Spinal cord (tissue), 10 donors: Measurements from ENCODE around the gene VBP1. TPM values are rescaled to one million over a fixed set of nuclear protein-coding genes. Genes with fewer than 3 reads are reported as not detected.
"Not testable (repeated sequence)": the region's sequence is repeated elsewhere in the genome, so short reads cannot be mapped to it uniquely, and the experiment has no call there.

Experiments
- DNase-seq, 6 donors: peaks; one replicate each; pipeline versions ENCODE4 v3.0.0 to v3.0.0-alpha.2; 2013 to 2015; ENCODE audit warnings: low spot score in 6 of 6, low read depth in 4 of 6
- H3K27ac ChIP-seq: one replicate; pipeline ENCODE4 v1.5.1; 2013; ENCODE audit warnings: low read depth, low read length, control low read depth
- H3K27me3 ChIP-seq: one replicate; pipeline ENCODE4 v1.6.1; 2013; ENCODE audit warnings: low read length; ENCODE audit not compliant: control insufficient read depth, insufficient read depth
- H3K36me3 ChIP-seq: one replicate; pipeline ENCODE4 v1.6.1; 2013; ENCODE audit warnings: low read length; ENCODE audit not compliant: control insufficient read depth, insufficient read depth
- H3K4me1 ChIP-seq: one replicate; pipeline ENCODE4 v1.6.1; 2013; ENCODE audit warnings: low read length; ENCODE audit not compliant: control insufficient read depth, insufficient read depth
- H3K4me3 ChIP-seq: one replicate; pipeline ENCODE4 v1.5.1; 2013; ENCODE audit warnings: low read depth, low read length, control low read depth
- H3K9me3 ChIP-seq: one replicate; pipeline ENCODE4 v1.6.1; 2013; ENCODE audit warnings: low read length; ENCODE audit not compliant: control insufficient read depth, insufficient read depth
- WGBS: methylation state at CpG from one replicate; pipeline ENCODE4 v1.1.5; 2013; ENCODE audit warnings: missing lambda C conversion rate; ENCODE audit not compliant: insufficient coverage; 5-methylcytosine and 5-hydroxymethylcytosine counted together
- polyA plus RNA-seq, 2 donors: library from polyadenylated mRNA; unstranded; fragments of 120-200 nt; gene quantifications; one replicate each; pipeline ENCODE4 v1.2.1, GENCODE V29; 2013; ENCODE audit not compliant: insufficient read length in 2 of 2
- total RNA-seq, 2 donors: library from RNA; depleted of rRNA in 1 of 2; stranded (reverse); fragments of 120-200 nt in 1 of 2; fragments of >200 nt in 1 of 2; gene quantifications; one replicate each; pipeline versions ENCODE4 v1.2.3 to v1.2.4, GENCODE V29; 2013 to 2014
- donor health status: healthy.

Gene VBP1
- total and polyA plus RNA-seq, 4 donors = 81.5 to 158 (median 132) TPM

DNA sequence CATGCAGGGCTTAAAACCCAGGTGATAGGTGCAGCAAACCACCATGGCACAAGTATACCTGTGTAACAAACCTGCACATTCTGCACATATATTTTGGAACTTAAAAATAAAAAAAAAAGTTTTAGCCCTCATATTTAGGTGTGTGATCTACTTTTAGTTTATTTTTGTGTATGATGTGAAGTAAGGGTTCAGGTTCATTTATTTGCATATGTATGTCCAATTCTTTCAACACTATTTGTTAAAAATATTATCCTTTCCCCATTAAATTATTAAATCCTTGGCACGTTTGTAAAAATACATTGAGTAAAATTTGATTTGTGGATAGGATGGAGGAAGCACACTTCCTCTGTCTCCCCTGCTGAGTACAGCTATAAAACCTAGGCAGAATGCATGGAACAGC, 35.1 kb downstream of the VBP1 start:
- no peak for DNase-seq
- no peaks in the 10 kb centered on the region for H3K36me3 ChIP-seq
- no peaks in the 10 kb centered on the region for H3K4me1 ChIP-seq
- H3K9me3 ChIP-seq = no peaks in the 10 kb centered on the region
- H3K4me3 ChIP-seq = no peak overlapping the region
- H3K27ac ChIP-seq = no peak overlapping the region
- no CpG with 5 or more reads among the region's 1 CpG for WGBS
- H3K27me3 ChIP-seq = no peaks in the 10 kb centered on the region

DNA sequence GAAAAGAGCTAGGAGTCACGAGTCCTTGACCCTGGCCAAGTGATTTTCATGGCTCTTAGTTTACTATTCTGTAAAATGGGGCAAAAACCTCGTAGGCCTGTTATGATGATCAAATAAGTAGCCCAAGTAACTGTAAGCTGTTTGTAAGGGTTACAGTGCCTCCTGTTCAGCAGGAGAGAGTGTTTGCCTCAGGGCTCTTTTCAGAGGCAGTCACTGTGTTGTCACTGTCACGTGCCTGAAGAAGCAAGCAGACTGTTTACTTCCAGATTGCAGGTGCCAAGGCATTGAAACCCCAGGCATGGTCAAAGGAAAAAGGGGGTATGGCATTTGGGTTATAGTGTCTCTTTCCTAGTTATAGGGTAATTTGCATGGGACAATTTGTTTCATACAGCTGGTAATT, 43.5 kb downstream of the VBP1 start:
- 60% methylated on average over 2 of the region's 3 CpGs for WGBS
- H3K9me3 ChIP-seq = no peaks in the 10 kb centered on the region
- H3K27me3 ChIP-seq = no peaks in the 10 kb centered on the region
- H3K4me3 ChIP-seq = no peak overlapping the region
- DNase-seq = no peak
- H3K27ac ChIP-seq = no peak overlapping the region
- no peaks in the 10 kb centered on the region for H3K36me3 ChIP-seq
- H3K4me1 ChIP-seq = no peaks in the 10 kb centered on the region

GRCh38 chrX:155262970-155263754, 46.9 kb downstream of the VBP1 start:
- peak overlapping the region; percentile 49 for H3K4me3 ChIP-seq
- no peak overlapping the region for H3K27ac ChIP-seq

GRCh38 chrX:155263854-155264628, 47.8 kb downstream of the VBP1 start, which contains the start of gene RAB39B:
Gene RAB39B, minus strand, starts transcription at chrX:155264491. Its CDS starts 203 bp downstream, at chrX:155264288.
- peak within 1 kb of the TSS; percentile 49 for H3K4me3 ChIP-seq
- no peaks in the 10 kb centered on the region for H3K36me3 ChIP-seq
- H3K27me3 ChIP-seq = no peaks in the 10 kb centered on the region
- H3K9me3 ChIP-seq = no peaks in the 10 kb centered on the region
- no peak within 1 kb of the TSS for H3K27ac ChIP-seq
- WGBS = 22% methylated on average over 56 of the region's 58 CpGs
- DNase-seq = peak; percentile 22 to 93 (median 48)
- H3K4me1 ChIP-seq = no peaks in the 10 kb centered on the region

More at GRCh38 chrX:155262970-155263754, 46.9 kb downstream of the VBP1 start:
- Histone ChIP-seq H3K36me3 (no peaks in the 10 kb centered on the region), H3K4me1 (no peaks in the 10 kb centered on the region), H3K27me3 (no peaks in the 10 kb centered on the region), H3K9me3 (no peaks in the 10 kb centered on the region)
- DNase-seq = peak in 2 of 6 donors; percentile 4 to 5
- 0% methylated on average over 1 of the region's 5 CpGs for WGBS

DNA sequence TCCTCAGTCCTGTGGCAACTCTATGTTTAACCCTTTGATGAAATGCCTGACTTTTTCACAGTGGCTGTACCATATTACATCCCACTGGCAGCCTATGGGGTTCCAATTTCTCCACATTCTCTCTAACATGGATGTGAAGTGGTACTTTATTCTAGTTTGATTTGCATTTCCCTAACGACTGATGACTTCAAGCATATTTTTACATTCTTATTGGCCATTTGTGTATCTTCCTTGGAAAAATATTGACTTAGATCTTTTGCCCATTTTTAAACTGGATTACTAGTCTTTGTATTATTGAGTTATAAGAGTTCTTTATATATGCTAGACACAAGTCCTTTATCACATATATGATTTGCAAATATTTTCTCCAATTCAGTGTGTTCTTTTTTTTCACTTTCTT, 50.2 kb downstream of the VBP1 start:
- Histone ChIP-seq H3K9me3 (no peaks in the 10 kb centered on the region), H3K4me3 (no peak overlapping the region), H3K4me1 (no peaks in the 10 kb centered on the region), H3K36me3 (no peaks in the 10 kb centered on the region), H3K27me3 (no peaks in the 10 kb centered on the region), H3K27ac (no peak overlapping the region)
- no CpG with 5 or more reads among the region's 1 CpG for WGBS
- DNase-seq = no peak

DNA sequence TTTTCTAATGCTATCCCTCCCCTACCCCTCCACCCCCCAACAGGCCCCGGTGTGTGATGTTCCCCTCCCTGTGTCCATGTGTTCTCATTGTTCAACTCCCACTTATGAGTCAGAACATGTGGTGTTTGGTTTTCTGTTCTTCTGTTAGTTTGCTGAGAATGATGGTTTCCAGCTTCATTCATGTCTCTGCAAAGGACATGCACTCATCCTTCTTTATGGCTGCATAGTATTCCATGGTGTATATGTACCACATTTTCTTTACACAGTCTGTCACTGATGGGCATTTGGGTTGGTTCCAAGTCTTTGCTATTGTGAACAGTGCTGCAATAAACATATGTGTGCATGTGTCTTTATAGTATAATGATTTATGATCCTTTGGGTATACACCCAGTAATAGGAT, 51.7 kb downstream of the VBP1 start:
- H3K4me1 ChIP-seq, H3K27ac ChIP-seq, H3K27me3 ChIP-seq, H3K36me3 ChIP-seq, DNase-seq, H3K9me3 ChIP-seq, H3K4me3 ChIP-seq: not testable (repeated sequence)
- WGBS = no CpG with 5 or more reads among the region's 1 CpG

DNA sequence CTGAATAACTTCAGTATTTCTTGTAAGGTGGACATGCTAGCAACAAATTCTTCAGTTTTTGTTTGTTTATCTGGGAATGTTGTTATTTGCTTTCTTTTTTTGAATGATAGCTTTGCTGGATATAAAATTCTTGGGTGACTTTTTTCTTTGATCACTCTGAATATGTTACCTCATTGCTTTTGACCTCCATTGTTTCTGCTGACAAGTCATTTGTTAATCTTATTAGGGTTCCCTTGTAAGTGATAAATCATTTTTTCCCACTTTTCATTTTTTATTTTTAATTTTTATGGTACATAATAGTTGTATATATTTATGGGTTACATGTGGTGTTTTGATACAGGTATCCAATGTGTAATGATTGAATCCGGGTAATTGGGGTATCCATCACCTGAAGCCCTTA, 54.7 kb downstream of the VBP1 start:
- no CpG with 5 or more reads among the region's 1 CpG for WGBS
- H3K27ac ChIP-seq = no peak overlapping the region
- DNase-seq = no peak

GRCh38 chrX:155279873-155280272, 63.6 kb downstream of the VBP1 start:
- no CpG with 5 or more reads among the region's 1 CpG for WGBS
- Histone ChIP-seq H3K4me1 (no peaks in the 10 kb centered on the region), H3K27me3 (no peaks in the 10 kb centered on the region), H3K4me3 (no peak overlapping the region), H3K36me3 (no peaks in the 10 kb centered on the region), H3K9me3 (no peaks in the 10 kb centered on the region), H3K27ac (no peak overlapping the region)
- no peak for DNase-seq

More for the DNA sequence above, 54.7 kb downstream of the VBP1 start:
- H3K4me1 ChIP-seq = no peaks in the 10 kb centered on the region
- no peaks in the 10 kb centered on the region for H3K9me3 ChIP-seq
- no peaks in the 10 kb centered on the region for H3K36me3 ChIP-seq
- H3K4me3 ChIP-seq = no peak overlapping the region
- no peaks in the 10 kb centered on the region for H3K27me3 ChIP-seq
